Fibroblast of skin of right quadriceps (primary cell): ENCODE results near the gene MROH2A.

ENCODE experiments used
- DNase-seq: peaks from one replicate; pipeline ENCODE4 v3.0.0-alpha.2; 2013

The MROH2A gene

GRCh38 chr2:233839447-233839820, 61.3 kb downstream of the MROH2A start:
- DNase-seq: no peak

DNA sequence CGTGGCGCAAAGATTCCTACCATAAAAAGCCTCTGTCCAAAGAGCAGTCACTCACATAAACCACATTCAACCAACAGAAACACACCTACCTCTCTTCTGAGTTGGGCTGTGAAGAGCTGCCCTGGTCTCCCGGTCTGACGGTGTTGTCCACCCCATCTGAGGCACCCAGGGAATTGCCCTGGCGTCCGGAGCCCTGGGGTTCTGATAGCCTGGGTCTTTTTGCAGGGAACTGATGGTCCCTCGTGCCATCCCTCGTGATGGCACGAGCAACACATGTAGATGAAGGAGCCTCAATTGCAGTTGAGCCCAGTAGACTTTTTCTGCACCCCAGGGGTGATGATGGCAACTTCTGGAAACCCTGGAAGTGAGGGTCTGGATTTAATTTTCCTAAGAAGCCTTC, 62.4 kb downstream of the MROH2A start:
- DNase-seq: no peak

DNA sequence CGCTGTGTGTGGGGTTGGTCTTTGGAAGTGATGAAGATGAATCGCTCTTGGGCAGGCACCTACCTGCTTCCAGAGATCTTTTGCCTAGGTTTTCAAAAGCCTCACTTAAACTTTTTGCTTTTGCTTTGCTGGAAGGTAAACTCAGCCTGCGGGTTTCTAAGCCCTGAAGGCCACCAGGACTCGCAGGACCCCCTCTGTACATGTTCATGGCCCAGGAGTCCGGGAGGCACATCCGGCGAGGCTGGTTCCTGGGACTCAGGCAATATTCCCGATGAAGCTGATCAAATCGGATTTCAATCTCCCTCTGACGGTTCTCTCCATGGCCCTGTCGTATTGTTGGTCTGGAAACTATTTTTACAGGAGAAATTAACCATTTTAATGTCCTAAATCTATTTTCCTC, 63.1 kb downstream of the MROH2A start:
- no peak for DNase-seq

DNA sequence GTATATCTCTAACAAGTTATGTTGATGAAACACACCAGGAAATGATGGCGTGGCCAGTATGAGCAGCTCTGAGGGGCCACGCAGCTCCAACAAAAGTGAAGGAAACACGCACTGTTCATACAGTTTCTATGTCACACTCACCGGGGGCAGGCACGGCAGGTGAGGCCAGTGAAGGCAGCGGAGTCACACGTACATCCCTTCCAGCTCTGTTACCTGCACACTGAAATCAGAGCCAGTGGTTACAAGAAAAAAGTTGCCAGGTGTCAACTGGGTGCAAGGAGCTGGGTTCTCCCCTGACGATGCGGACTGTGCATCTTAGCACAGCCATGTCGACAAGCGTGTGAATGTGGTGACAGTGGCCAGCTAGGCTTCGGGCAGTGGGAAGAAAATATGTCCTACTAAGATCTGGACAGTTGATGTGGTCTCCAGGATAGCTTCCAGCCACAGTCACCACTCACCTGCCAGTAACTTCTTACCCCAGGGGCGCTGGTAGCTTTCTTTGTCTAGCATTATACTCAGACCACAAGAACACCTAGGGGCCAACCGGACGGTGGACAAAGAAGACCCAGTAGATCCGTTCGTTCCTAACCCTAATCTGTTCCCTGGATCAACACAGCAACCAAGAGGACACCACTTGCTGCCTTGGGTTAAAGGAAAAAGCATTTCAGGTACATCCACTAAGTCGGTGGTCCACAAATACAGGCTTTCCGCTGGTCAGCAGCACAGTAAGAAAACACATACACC, 66.1 kb downstream of the MROH2A start:
- no peak for DNase-seq

DNA sequence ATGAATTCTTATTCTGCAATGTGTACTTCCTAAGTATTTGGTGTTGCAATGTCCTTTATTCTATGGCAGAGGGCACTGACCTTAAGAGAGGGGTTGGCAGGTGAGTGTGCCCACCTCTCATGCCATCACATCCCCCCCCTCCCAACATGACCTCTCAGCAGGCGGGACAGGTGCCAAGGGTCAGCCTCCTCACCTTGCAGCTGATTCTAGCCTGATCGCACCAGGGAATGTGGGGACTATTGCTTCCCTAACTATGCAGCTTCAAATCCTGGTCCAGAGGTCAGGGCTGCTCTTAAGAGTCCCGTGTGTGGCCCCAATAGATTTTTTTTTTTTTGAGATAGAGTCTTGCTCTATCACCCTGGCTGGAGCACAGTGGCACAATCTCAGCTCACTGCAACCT, 66.7 kb downstream of the MROH2A start:
- DNase-seq: no peak

DNA sequence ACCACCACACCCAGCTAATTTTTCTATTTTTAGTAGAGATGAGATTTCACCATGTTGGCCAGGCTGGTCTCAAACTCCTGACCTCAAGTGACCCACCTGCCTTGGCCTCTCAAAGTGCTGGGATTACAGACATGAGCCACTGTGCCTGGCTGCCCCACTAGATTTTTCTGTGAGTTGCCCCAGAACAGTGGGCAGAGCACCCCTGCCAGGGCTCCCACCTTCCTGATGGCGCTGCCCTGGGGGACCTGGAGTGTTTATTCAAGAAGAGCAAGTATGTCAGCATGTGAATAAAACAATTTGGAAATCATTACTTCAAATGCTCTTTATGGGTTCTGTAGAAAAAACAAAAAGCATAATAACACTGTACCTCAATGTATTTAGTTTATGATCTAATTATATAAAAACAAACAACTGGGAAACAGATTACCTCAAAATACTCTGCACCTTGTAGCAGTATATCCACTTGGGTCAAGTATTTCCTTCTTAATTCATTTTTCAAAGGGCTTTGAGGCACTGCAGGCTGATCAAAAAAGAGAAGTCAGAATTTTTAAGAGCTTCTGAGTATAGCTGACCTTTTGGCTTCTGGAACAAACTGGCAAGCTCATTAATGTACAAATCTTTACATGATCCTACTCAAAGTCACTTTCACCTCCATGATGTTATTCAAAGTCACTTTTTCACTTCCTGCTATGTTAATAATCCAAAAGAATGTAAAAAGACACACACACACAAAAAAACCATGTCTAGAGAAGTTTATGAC, 67.4 kb downstream of the MROH2A start:
- DNase-seq: no peak

- DNase-seq: no peak
Observed at GRCh38 chr2:233846387-233847247, 68.5 kb downstream of the MROH2A start.

DNA sequence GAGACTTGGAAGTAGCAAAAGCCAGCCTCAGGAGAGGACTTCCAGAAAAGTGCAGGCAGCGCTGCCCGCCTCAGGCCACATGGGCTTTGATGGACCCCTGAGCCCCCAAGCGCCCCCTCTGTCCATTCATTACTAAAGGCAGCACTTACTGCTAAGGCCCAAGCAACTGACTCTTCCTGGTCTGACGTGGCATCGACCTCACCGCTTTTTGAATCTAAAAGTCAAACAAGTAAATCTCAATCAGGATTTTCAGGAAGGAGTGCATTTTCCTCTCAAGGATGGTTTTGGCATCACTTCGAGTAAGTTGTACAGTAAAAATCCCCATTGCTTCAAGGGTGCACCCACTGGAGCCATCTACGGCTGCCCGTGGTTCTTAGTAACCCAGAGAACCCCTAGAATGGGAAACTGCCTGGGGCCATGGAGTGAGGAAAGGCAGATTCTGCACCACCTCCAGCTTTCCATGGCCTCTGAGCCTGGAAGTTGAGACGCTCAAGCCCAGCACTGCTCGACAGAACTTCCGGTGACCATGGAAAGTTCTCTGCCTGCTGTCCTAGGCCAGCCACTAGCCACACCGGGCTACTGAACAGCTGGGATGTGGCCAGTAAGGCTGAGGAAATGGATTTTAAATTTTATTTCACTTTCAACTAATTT, 69.2 kb downstream of the MROH2A start:
- no peak for DNase-seq

- DNase-seq: no peak
Observed at GRCh38 chr2:233848276-233848675, 70.1 kb downstream of the MROH2A start.

- DNase-seq: no peak
Observed at GRCh38 chr2:233849607-233850271, 71.6 kb downstream of the MROH2A start.

DNA sequence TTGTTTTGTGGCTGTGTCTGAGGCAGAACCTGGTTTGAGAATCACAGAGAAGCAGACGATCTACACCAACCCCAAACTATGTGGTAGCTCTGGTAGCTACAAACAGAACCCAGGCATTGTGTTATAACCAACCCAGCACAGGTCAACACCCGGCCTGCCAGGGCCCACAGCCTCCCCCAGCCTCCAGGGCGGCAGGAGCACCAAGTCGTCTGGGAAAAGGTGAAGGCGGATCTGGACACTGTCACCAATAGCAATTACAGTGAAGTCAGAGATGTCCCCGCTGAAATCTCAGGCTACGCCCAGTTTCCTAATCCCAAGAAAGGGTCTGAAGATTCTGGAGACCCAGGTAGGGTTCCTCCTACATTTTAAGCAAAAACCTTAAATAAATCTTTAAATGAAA, 72.6 kb downstream of the MROH2A start:
- DNase-seq: no peak

DNA sequence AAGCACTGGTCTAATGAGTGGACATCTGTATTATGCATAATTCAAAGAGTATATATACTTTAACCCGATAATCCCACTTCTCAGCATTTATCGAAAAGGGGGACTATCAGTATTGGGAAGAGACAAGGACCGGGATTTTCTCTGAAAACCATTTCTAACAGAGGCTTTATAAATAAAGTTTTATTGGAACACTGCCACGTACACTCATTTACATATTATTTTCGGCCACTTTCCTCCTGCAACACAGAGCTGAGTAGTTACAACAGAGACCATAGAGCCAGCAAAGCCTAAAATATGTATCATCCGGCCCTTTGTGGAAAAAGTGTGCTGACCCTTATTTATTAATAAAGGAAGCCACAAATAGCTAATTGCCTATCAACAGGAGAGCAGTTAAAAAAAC, 73.0 kb downstream of the MROH2A start:
- no peak for DNase-seq

- DNase-seq: no peak
Observed at GRCh38 chr2:233852056-233852455, 73.9 kb downstream of the MROH2A start.

GRCh38 chr2:233853353-233853752, 75.2 kb downstream of the MROH2A start:
- no peak for DNase-seq

DNA sequence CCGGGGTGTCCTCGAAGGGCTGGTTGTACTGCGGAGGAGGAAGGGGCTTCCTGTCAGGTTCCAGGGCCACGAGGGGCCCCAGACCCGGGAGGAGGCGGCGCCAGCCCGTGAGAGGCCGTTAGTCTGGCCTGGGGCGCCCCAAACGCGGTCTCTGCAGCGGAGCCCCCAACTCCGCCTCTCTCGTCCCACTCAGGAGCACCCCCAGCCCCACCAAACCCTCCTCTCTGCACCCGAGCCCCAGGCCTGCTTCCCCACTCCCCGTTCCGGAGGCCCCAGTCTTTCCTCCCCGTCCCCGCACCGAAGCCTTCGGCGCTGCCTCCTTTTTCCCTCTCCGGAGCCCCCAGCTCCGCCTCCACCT, 75.7 kb downstream of the MROH2A start:
- DNase-seq: no peak

GRCh38 chr2:233854241-233854981, 76.3 kb downstream of the MROH2A start, which contains the start of gene HJURP:
Gene HJURP (minus strand): TSS chr2:233854535. CDS start chr2:233854500, 35 bp downstream.
- peak; percentile 96 for DNase-seq

GRCh38 chr2:233855345-233855744, 77.2 kb downstream of the MROH2A start:
- no peak for DNase-seq

- DNase-seq: no peak
Observed at GRCh38 chr2:233856184-233856583, 78.1 kb downstream of the MROH2A start.

DNA sequence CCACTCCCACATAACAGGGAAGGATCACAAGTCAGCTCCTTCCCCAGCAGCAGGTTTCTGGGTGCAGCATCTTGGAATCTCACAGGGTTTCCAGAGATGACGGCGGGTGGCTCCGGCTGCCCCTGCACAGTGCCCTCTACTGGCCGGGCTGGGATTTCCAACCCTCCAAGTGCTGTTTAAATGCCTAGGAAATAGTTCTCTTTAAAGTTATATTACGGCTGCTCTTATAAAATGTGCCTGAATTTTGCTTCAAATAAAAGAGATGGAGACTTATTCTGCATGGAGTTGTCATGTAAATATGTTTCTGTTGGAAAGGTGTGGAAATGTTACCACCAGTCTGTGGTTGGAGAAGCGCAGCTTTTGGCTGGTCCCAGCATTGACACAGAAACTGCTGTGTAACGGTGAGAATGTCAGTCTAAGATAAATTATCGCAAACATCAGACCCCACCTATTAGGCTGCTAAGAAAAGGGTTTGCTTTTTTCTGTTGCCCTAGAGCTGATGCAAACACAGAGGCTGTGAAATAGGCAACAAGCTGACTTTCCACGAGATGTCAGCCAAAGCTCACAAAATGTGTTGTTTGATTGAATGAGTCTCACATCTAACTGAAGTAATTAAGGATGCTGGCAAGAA, 79.5 kb downstream of the MROH2A start:
- DNase-seq: no peak

GRCh38 chr2:233858331-233858730, 80.2 kb downstream of the MROH2A start:
- no peak for DNase-seq

- DNase-seq: no peak
Observed at GRCh38 chr2:233862261-233862768, 84.2 kb downstream of the MROH2A start.
